IMR-90 (cell line): ENCODE data around the gene WFDC8. TPM values are rescaled to one million over a fixed set of nuclear protein-coding genes. Genes with fewer than 3 reads are reported as not detected.
"Not testable (repeated sequence)": the region's sequence is repeated elsewhere in the genome, so short reads cannot be mapped to it uniquely, and the experiment has no call there.

Experiments used
- ATAC-seq: fragments of 200-7000 bp; cut with Tn5 transposase; 2 replicates; pipeline ENCODE4 v1.9.1; 2020; ENCODE audit warnings: low read depth, mild to moderate bottlenecking, moderate library complexity
- BruUV-seq: library from RNA; stranded (reverse); fragments of 400-500 nt; replicated peaks from 2 replicates; lab custom pipeline; 2021; lab: Mats Ljungman, UMichigan
- CTCF ChIA-PET: fragments of 300-600 bp; formaldehyde crosslinking; extraction: SDS; loops from one replicate; lab custom pipeline; 2021; ENCODE audit warnings: antibody characterized with exemption; lab: Yijun Ruan, JAX
- POLR2A ChIA-PET: fragments of 300-600 bp; sonication (Branson Sonifier 250); formaldehyde crosslinking; loops from one replicate; lab custom pipeline; 2022; ENCODE audit warnings: antibody characterized with exemption; ENCODE audit not compliant: unreplicated experiment; lab: Charles Lee
- DNase-seq: peaks from one replicate; pipeline ENCODE4 v3.0.0; 2013
- H2AFZ ChIP-seq: replicated peaks from 2 replicates; pipeline ENCODE3; 2013; ENCODE audit warnings: low read length, mild to moderate bottlenecking; ENCODE audit not compliant: poor library complexity
- H2AK5ac ChIP-seq: 2 replicates; pipeline ENCODE4 v1.6.1; 2013; ENCODE audit warnings: low read depth, low read length, inconsistent platforms
- H2AK9ac ChIP-seq: replicated peaks from 2 replicates; pipeline ENCODE3; 2013; ENCODE audit warnings: mild to moderate bottlenecking, low read depth, low read length, moderate library complexity; ENCODE audit not compliant: poor library complexity
- H2BK120ac ChIP-seq: 2 replicates; pipeline ENCODE4 v1.6.1; 2013; ENCODE audit warnings: low read depth, low read length, inconsistent platforms
- H2BK15ac ChIP-seq: 3 replicates; pipeline ENCODE4 v1.6.1; 2013; ENCODE audit warnings: low read depth, low read length, inconsistent platforms
- H2BK20ac ChIP-seq: 2 replicates; pipeline ENCODE4 v1.6.1; 2013; ENCODE audit warnings: low read depth, mild to moderate bottlenecking, inconsistent platforms, low read length, moderate library complexity
- H2BK5ac ChIP-seq: 2 replicates; pipeline ENCODE4 v1.6.1; 2013; ENCODE audit warnings: mild to moderate bottlenecking, low read depth, low read length, inconsistent platforms; ENCODE audit not compliant: poor library complexity, severe bottlenecking
- H3K14ac ChIP-seq: replicated peaks from 2 replicates; pipeline ENCODE4 v1.6.1; 2013; ENCODE audit warnings: low read depth, low read length, inconsistent platforms
- H3K18ac ChIP-seq: 2 replicates; pipeline ENCODE4 v1.6.1; 2013; ENCODE audit warnings: low read depth, low read length, control low read depth
- H3K23ac ChIP-seq: 2 replicates; pipeline ENCODE4 v1.6.1; 2013; ENCODE audit warnings: low read depth, low read length, inconsistent platforms
- H3K27ac ChIP-seq: 2 replicates; pipeline ENCODE4 v1.5.1; 2013; ENCODE audit warnings: mild to moderate bottlenecking, control low read depth, low read length; ENCODE audit not compliant: insufficient read depth
- H3K27me3 ChIP-seq: 2 replicates; pipeline ENCODE4 v1.6.1; 2013; ENCODE audit warnings: low read length; ENCODE audit not compliant: control insufficient read depth, insufficient read depth
- H3K36me3 ChIP-seq: 2 replicates; pipeline ENCODE4 v1.6.1; 2013; ENCODE audit warnings: low read length, mixed read lengths; ENCODE audit not compliant: control insufficient read depth, insufficient read depth
- H3K4ac ChIP-seq: 2 replicates; pipeline ENCODE4 v1.6.1; 2013; ENCODE audit warnings: low read depth, low read length, inconsistent platforms
- H3K4me1 ChIP-seq: 2 replicates; pipeline ENCODE4 v1.6.1; 2013; ENCODE audit warnings: low read length, mixed read lengths; ENCODE audit not compliant: control insufficient read depth, insufficient read depth
- H3K4me2 ChIP-seq: 2 replicates; pipeline ENCODE4 v1.6.1; 2013; ENCODE audit warnings: low read depth, mild to moderate bottlenecking, control low read depth, low read length, moderate library complexity
- H3K4me3 ChIP-seq: 2 replicates; pipeline ENCODE4 v1.5.1; 2013; ENCODE audit warnings: low read depth, mild to moderate bottlenecking, control low read depth, low read length, moderate library complexity; ENCODE audit not compliant: insufficient read depth
- H3K56ac ChIP-seq: 2 replicates; pipeline ENCODE4 v1.6.1; 2013; ENCODE audit warnings: low read length, inconsistent platforms; ENCODE audit not compliant: insufficient read depth; ENCODE audit errors: extremely low read depth
- H3K79me1 ChIP-seq, 2 experiments: 2 replicates each; pipeline ENCODE4 v1.6.1; 2013; ENCODE audit warnings: low read length in 2 of 2, inconsistent platforms in 1 of 2, low read depth in 1 of 2
- H3K9ac ChIP-seq: 2 replicates; pipeline ENCODE4 v1.6.1; 2013; ENCODE audit warnings: low read depth, low read length, control low read depth
- H3K9me1 ChIP-seq: 2 replicates; pipeline ENCODE4 v1.6.1; 2013; ENCODE audit warnings: low read length, inconsistent platforms; ENCODE audit not compliant: insufficient read depth
- H3K9me3 ChIP-seq: 2 replicates; pipeline ENCODE4 v1.6.1; 2013; ENCODE audit warnings: low read length; ENCODE audit not compliant: control insufficient read depth, insufficient read depth
- H4K20me1 ChIP-seq: 2 replicates; pipeline ENCODE4 v1.6.1; 2013; ENCODE audit warnings: low read length, inconsistent platforms; ENCODE audit not compliant: insufficient read depth
- H4K5ac ChIP-seq: 2 replicates; pipeline ENCODE4 v1.6.1; 2013; ENCODE audit warnings: mild to moderate bottlenecking, low read depth, low read length, control low read depth
- H4K8ac ChIP-seq, 2 experiments: 2 replicates each; pipeline ENCODE4 v1.6.1; 2013; ENCODE audit warnings: low read depth in 2 of 2, low read length in 2 of 2, control low read depth in 1 of 2, inconsistent platforms in 1 of 2
- H4K91ac ChIP-seq: 2 replicates; pipeline ENCODE4 v1.6.1; 2013; ENCODE audit warnings: low read depth, low read length, inconsistent platforms; ENCODE audit not compliant: insufficient read depth
- CEBPB ChIP-seq: IDR thresholded peaks from 2 replicates; pipeline ENCODE4 v1.6.1; 2012; ENCODE audit warnings: low read depth, low read length, improper control_type of control experiment
- FOS ChIP-seq: fragments of 150-350 bp; IDR thresholded peaks from 2 replicates; pipeline ENCODE4 v1.6.1; 2016; ENCODE audit warnings: low read depth, low read length
- MAZ ChIP-seq: IDR thresholded peaks from 2 replicates; pipeline ENCODE4 v1.6.1; 2012; ENCODE audit warnings: low read depth, mild to moderate bottlenecking, low read length, improper control_type of control experiment, moderate library complexity, borderline replicate concordance
- NFE2L2 ChIP-seq: fragments of 150-350 bp; IDR thresholded peaks from 2 replicates; pipeline ENCODE4 v1.6.1; 2016; ENCODE audit warnings: low read depth, mild to moderate bottlenecking, low read length
- RFX5 ChIP-seq: IDR thresholded peaks from 2 replicates; pipeline ENCODE4 v1.8.0; 2012; ENCODE audit warnings: low read depth, mild to moderate bottlenecking, low read length, moderate library complexity
- WGBS, 2 experiments: methylation state at CpG; one replicate each; pipeline versions ENCODE4 v1.1.5 to v1.1.7; 2013; ENCODE audit warnings: missing lambda C conversion rate in 2 of 2; ENCODE audit not compliant: insufficient read length in 1 of 2; ENCODE audit errors: extremely low coverage in 2 of 2; 5-methylcytosine and 5-hydroxymethylcytosine counted together
- dilution Hi-C: fragments of 300-500 bp; cut with HindIII; formaldehyde crosslinking; loops from one replicate; pipeline ENCODE4 v1.14.3; 2018; ENCODE audit warnings: low sequenced_read_pairs; ENCODE audit not compliant: unreplicated experiment
- in situ Hi-C: fragments of 300-500 bp; cut with MboI; formaldehyde crosslinking; loops from 3 replicates; pipeline ENCODE4 v1.14.3; 2019; ENCODE audit warnings: low sequenced_read_pairs, inconsistent platforms, mixed read lengths
- intact Hi-C: fragments of 100-400 bp; cut with micrococcal nuclease; formaldehyde crosslinking; loops from 2 replicates; pipeline ENCODE4 v1.10.0; 2022
- polyA plus RNA-seq, 3 experiments: library from polyadenylated mRNA; depleted of rRNA; stranded (reverse); fragments of >200 nt; gene quantifications; 2 replicates each; pipeline ENCODE4 v1.2.3, GENCODE V29; 2012; ENCODE audit warnings: low replicate concordance in 1 of 3
- total RNA-seq: library from RNA; depleted of rRNA; stranded (reverse); fragments of >200 nt; gene quantifications from 2 replicates; pipeline ENCODE4 v1.2.3, GENCODE V29; 2012
- TF ChIP-seq, protein P1 (sequence below): conservative IDR thresholded peaks from 2 replicates; pipeline ENCODE4 v1.5.1; 2012; ENCODE audit warnings: mild to moderate bottlenecking, low read depth, low read length, improper control_type of control experiment

Gene WFDC8
- total and polyA plus RNA-seq, 2 of the 4 experiments (the other 2 are of a cell fraction), result not detected

DNA sequence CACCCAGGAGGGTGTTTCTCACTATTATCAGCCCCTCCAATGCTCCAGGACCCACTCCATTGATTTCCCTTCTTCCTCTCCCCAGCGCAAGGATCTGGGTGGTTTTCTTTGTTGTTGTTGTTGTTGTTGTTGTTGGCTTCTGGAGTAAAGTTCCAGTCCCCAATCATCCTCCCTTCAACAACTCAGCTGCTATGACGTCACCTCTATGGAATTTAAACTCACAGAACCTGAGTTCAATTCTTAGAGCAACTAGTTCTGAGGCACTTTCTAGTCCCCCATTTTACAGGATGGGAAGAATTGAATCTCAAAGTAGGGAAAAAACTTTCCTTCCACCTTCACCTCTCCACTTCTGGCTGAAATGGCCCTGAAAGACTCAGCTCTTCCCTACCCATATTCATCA is 9.7 kb upstream of the WFDC8 start:
- H3K79me1 ChIP-seq, result no peaks in the 10 kb centered on the region
- no peak overlapping the region for H2BK120ac ChIP-seq
- H2AK9ac ChIP-seq, result no peak overlapping the region
- no TSS peak for BruUV-seq
- H3K56ac ChIP-seq, result no peak overlapping the region
- H3K14ac ChIP-seq, result no peak overlapping the region
- ChIA-PET CTCF (no interaction called here), POLR2A (no interaction called here)
- H2BK5ac ChIP-seq, result no peak overlapping the region
- H2AFZ ChIP-seq, result no peak overlapping the region
- no peaks in the 10 kb centered on the region for H3K9me3 ChIP-seq
- no peak overlapping the region for H3K4me3 ChIP-seq
- no peak overlapping the region for H4K91ac ChIP-seq
- no peak overlapping the region for H2BK15ac ChIP-seq
- H3K4me1 ChIP-seq, result no peaks in the 10 kb centered on the region
- no peak overlapping the region for H3K27ac ChIP-seq
- no peak overlapping the region for H2AK5ac ChIP-seq
- H3K23ac ChIP-seq, result no peak overlapping the region
- H3K4me2 ChIP-seq, result no peak overlapping the region
- H2BK20ac ChIP-seq, result no peak overlapping the region
- H3K27me3 ChIP-seq, result no peaks in the 10 kb centered on the region
- dilution Hi-C loops (no loop called here), in situ Hi-C loops (no loop called here), intact Hi-C loops (no loop called here)
- no peak overlapping the region for H4K5ac ChIP-seq
- no peaks in the 10 kb centered on the region for H3K36me3 ChIP-seq
- ATAC-seq (no peak), DNase-seq (no peak)
- no peak overlapping the region for H4K8ac ChIP-seq
- no peaks in the 10 kb centered on the region for H3K9me1 ChIP-seq
- no peak overlapping the region for H3K4ac ChIP-seq
- H4K20me1 ChIP-seq, result no peaks in the 10 kb centered on the region
- TF ChIP-seq MAZ, result no peak
- no peak for TF ChIP-seq CEBPB
- TF ChIP-seq, protein P1, sequence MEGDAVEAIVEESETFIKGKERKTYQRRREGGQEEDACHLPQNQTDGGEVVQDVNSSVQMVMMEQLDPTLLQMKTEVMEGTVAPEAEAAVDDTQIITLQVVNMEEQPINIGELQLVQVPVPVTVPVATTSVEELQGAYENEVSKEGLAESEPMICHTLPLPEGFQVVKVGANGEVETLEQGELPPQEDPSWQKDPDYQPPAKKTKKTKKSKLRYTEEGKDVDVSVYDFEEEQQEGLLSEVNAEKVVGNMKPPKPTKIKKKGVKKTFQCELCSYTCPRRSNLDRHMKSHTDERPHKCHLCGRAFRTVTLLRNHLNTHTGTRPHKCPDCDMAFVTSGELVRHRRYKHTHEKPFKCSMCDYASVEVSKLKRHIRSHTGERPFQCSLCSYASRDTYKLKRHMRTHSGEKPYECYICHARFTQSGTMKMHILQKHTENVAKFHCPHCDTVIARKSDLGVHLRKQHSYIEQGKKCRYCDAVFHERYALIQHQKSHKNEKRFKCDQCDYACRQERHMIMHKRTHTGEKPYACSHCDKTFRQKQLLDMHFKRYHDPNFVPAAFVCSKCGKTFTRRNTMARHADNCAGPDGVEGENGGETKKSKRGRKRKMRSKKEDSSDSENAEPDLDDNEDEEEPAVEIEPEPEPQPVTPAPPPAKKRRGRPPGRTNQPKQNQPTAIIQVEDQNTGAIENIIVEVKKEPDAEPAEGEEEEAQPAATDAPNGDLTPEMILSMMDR, result no peak
- TF ChIP-seq NFE2L2, result no peak
- no peak for TF ChIP-seq RFX5
- TF ChIP-seq FOS, result no peak
- no peak overlapping the region for H3K9ac ChIP-seq
- no peak overlapping the region for H3K18ac ChIP-seq
- WGBS, 2 experiments, result no CpG with 5 or more reads among the region's 2 CpGs

DNA sequence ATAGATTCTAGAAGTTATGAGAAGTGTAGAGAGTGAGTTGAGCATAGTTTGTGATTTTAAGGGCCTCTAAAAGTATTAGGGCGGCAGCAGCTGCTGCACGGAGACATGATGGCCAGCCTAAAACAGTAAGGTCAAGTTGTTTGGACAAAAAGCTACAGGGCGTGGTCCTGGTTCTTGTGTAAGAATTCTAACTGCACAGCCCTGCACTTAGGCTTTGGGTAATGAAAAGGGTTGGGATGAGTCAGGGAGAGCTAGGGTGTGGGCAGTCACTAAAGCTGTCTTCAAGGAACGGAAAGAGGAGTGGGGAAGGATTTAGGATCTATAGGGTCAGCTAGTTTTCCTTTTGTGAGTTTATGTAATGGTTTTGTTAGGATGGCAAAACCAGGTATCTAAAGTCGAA is 6.9 kb upstream of the WFDC8 start:
- H2BK15ac ChIP-seq, H3K27me3 ChIP-seq, in situ Hi-C loops, H3K27ac ChIP-seq, H2AFZ ChIP-seq, H3K9me1 ChIP-seq, H4K8ac ChIP-seq, H3K14ac ChIP-seq, CTCF ChIA-PET, H2AK9ac ChIP-seq, H3K4me3 ChIP-seq, H2BK5ac ChIP-seq, H4K91ac ChIP-seq, BruUV-seq, H4K5ac ChIP-seq, POLR2A ChIA-PET, intact Hi-C loops, H3K79me1 ChIP-seq, H3K4me2 ChIP-seq, ATAC-seq, H3K36me3 ChIP-seq, H3K23ac ChIP-seq, H2AK5ac ChIP-seq, H4K20me1 ChIP-seq, H3K9ac ChIP-seq, H3K18ac ChIP-seq, DNase-seq, dilution Hi-C loops, H3K56ac ChIP-seq, H2BK20ac ChIP-seq, H3K4ac ChIP-seq, H3K4me1 ChIP-seq, H3K9me3 ChIP-seq, H2BK120ac ChIP-seq: not testable (repeated sequence)
- WGBS, 2 experiments, result 89% methylated on average over 2 of the region's 5 CpGs; no CpG with 5 or more reads in 1 of the 2 experiments
